ENCODE measurements around the gene ZFPM1. TPM values are rescaled to one million over a fixed set of nuclear protein-coding genes. Genes with fewer than 3 reads are reported as not detected.
A peak's percentile ranks its signal among the peaks of the same experiment; 100 is the strongest.

ZFPM1 gene
- total and polyA plus RNA-seq, 2 of the 8 experiments (the other 6 are each of a cell fraction or from before 2014, with no cell fraction given) = 0.74 to 4.8 TPM

- Histone ChIP-seq H2BK12ac (ENCODE audit: low read depth, low read length) (no peak overlapping the region), H3K4ac (replicated peaks; ENCODE audit: insufficient read length, low read depth, low read length) (no peak overlapping the region), H3K4me2 (ENCODE audit: insufficient read depth in 1 of 2, low read depth in 2 of 2, low read length in 2 of 2) (no peak overlapping the region), H3K23ac (ENCODE audit: insufficient read length) (no peak overlapping the region), H2AFZ (ENCODE audit: low read length) (no peak overlapping the region), H2AK5ac (ENCODE audit: low read depth, low read length) (no peak overlapping the region), H4K91ac (replicated peaks; ENCODE audit: insufficient read length, low read length) (peak overlapping the region; percentile 91), H3K27me3 (replicated peaks in 1 of 4; ENCODE audit: control insufficient read depth in 3 of 4, extremely low read depth in 1 of 4, insufficient read depth in 3 of 4, low read length in 3 of 4) (no peaks in the 10 kb centered on the region), H3K56ac (replicated peaks; ENCODE audit: insufficient read length, low read depth, low read length) (no peak overlapping the region), H3K18ac (ENCODE audit: extremely low read depth, low read length) (no peak overlapping the region; the same call in 1 of the 2 replicates), H3K79me2 (ENCODE audit: control insufficient read depth in 1 of 2, insufficient read depth in 2 of 2, low read length in 2 of 2) (no peaks in the 10 kb centered on the region), H3K14ac (ENCODE audit: insufficient read length) (no peak overlapping the region), H2BK15ac (ENCODE audit: low read length) (no peak overlapping the region), H2BK20ac (ENCODE audit: low read length) (no peak overlapping the region), H3K9ac (replicated peaks in 1 of 4; ENCODE audit: extremely low read depth in 1 of 4, low read depth in 3 of 4, low read length in 3 of 4) (no peak overlapping the region), H2BK5ac (ENCODE audit: low read depth, low read length) (no peak overlapping the region), H2BK120ac (replicated peaks; ENCODE audit: low read depth, low read length) (no peak overlapping the region), H3K27ac (ENCODE audit: low read depth, low read length) (no peak overlapping the region), H3K79me1 (ENCODE audit: low read depth, low read length) (no peaks in the 10 kb centered on the region), H4K8ac (ENCODE audit: extremely low read depth, insufficient read depth, low read length) (peak overlapping the region; percentile 51; the same call in 1 of the 2 replicates), H4K20me1 (replicated peaks in 1 of 2; ENCODE audit: control insufficient read depth in 1 of 2, insufficient read depth in 2 of 2, low read length in 2 of 2) (peaks cover 0 to 1% of the 10 kb centered on the region in 2 experiments), H3K4me3 (ENCODE audit: extremely low read depth in 1 of 4, insufficient read depth in 2 of 4, low read depth in 3 of 4, low read length in 4 of 4) (no peak overlapping the region), H3K9me3 (ENCODE audit: insufficient read depth in 2 of 2, low read depth in 1 of 2, low read length in 1 of 2) (no peaks in the 10 kb centered on the region), H3K23me2 (ENCODE audit: low read depth, low read length) (no peaks in the 10 kb centered on the region), H4K5ac (ENCODE audit: insufficient read length, low read depth, low read length) (no peak overlapping the region), H3K4me1 (replicated peaks in 1 of 4; ENCODE audit: control insufficient read depth in 3 of 4, insufficient read depth in 4 of 4, low read length in 3 of 4) (no peaks in the 10 kb centered on the region), H3K36me3 (ENCODE audit: control insufficient read depth in 2 of 4, insufficient read depth in 4 of 4, low read length in 3 of 4) (no peaks in the 10 kb centered on the region)
- WGBS, 2 experiments (ENCODE audit: extremely low coverage in 1 of 2, insufficient coverage in 1 of 2, insufficient read length in 1 of 2, insufficient replicate concordance in 2 of 2, low coverage in 1 of 2, low lambda C conversion rate in 2 of 2, missing lambda C conversion rate in 1 of 2) = 85% methylated on average over 21 of the region's 24 CpGs; no CpG with 5 or more reads in 1 of the 2 experiments
- FAIRE-seq (no peak), DNase-seq (ENCODE audit: low read depth in 1 of 2, low spot score in 2 of 2) (no peak)
- TF ChIP-seq RFX5 (IDR thresholded peaks at IDR 0.05; ENCODE audit: borderline replicate concordance, low read depth, low read length) (no peak), HDAC6 (IDR thresholded peaks at IDR 0.05; ENCODE audit: low read depth, low read length) (no peak), KDM4A (IDR thresholded peaks at IDR 0.05; ENCODE audit: low read depth, low read length, severe bottlenecking) (no peak), NANOG (IDR thresholded peaks at IDR 0.05; ENCODE audit: insufficient read depth, low read depth, low read length, poor library complexity, severe bottlenecking) (no peak), RXRA (IDR thresholded peaks at IDR 0.05; ENCODE audit: insufficient read depth, low read depth, low read length) (no peak)
- ChIA-PET POLR2A (ENCODE audit: partially characterized antibody) (interaction anchor here (1.4 to 1.5 kb wide), 2 partner anchors 22 to 32 kb away, joined by 4 read pairs; no protein-coding TSS in a partner anchor), CTCF (ENCODE audit: partially characterized antibody) (interaction anchor here (0.6 to 3.3 kb wide), 11 partner anchors 11 to 819 kb away, joined by 3 to 22 read pairs (median 3); no protein-coding TSS in a partner anchor)
Observed at GRCh38 chr16:88493879-88494278, 40.8 kb downstream of the ZFPM1 start.
